G401 (cell line): ENCODE results near the gene SDK2. TPM values are rescaled to one million over a fixed set of nuclear protein-coding genes. Genes with fewer than 3 reads are reported as not detected.
"Not testable (repeated sequence)": the region's sequence is repeated elsewhere in the genome, so short reads cannot be mapped to it uniquely, and the experiment has no call there.

Experiments
- DNase-seq: peaks from one replicate; pipeline ENCODE4 v3.0.0-alpha.2; 2015; ENCODE audit warnings: low spot score
- in situ Hi-C: cut with HindIII; loops from 2 replicates; pipeline ENCODE4 v1.10.0; 2016; ENCODE audit warnings: low sequenced_read_pairs, mixed read lengths
- total RNA-seq: library from RNA; depleted of rRNA; stranded (reverse); fragments of >200 nt; shearing (Covaris generic); gene quantifications from 2 replicates; pipeline ENCODE4 v1.2.3, GENCODE V29; 2014

SDK2 gene
- total RNA-seq, 1 experiment from 2014 or later: 0.10 TPM

DNA sequence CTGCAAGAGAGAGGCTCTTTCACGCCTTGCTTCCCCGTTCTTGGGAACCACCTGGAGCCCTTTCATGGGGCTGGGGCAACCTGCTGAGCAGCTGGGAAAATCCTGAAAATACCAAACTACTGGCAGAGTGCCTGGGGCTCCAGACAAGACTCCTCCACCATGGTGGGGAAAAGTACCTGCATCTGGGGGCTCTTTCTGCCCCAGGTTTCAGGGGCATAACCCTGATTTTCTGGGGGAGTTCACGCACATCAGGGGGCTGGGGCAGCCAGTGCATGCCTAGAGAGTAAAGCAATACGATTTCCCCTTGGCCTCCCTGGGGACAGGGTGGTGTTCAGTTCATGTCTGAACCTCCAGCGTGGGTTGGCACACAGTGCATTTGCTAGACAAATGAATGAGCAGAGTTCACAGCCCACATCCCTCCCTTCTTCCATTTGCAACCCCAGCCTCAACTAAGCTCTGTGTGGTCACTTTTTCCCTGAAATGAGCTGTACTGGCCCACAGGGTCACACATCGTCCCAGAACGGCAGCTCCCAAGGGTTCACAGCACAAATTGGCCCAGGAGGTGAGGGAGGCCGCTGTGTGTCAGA, 327.2 kb downstream of the SDK2 start:
- DNase-seq: no peak
- in situ Hi-C loops: no loop called here

DNA sequence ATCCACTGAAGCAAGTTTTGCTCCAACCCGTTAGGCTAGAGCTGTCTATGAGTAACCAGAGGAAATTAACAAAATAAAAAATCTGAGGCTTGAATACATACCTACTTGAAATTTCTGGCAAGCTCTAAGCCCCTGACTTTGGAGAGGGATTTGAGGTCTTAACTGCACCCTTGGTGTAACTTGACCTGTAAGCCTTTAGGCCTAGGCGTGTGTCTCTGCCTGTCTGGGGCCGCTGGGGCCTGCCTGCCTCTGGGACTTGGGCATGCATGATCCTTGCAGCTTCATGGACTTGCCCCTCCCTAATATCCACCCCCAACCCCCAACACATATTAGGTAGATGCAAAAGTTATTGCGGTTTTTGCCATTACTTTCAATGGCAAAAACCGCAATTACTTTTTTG, 328.8 kb downstream of the SDK2 start:
- in situ Hi-C loops: no loop called here
- DNase-seq: no peak

DNA sequence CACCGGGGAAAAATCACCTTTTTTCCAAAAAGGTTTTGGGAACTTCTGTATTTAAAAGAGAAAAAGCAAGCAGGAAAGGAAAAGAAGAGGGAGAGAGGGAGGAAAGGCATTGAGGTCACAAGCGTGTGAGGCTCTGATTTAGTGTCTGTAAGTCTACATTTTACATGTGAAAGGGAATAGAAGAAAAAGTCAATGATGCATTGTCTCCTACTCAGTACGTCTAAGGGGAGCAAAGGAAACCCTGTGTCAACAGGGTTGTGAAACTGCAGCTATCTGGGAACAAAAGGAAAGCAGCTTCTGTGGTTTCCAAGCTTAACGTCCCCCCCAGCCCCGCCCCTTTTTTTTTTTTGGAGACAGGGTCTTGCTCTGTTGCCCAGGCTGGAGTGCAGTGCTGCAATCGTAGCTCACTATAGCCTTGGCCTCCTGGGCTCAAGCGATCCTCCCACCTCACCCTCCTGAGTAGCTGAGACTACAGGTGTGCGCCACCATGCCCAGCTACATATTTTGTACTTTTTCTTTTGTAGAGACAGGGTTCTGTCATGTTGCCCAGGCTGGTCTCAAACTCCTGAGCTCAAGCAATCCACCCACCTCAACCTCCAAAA, 330.6 kb downstream of the SDK2 start:
- DNase-seq: no peak
- in situ Hi-C loops: no loop called here

DNA sequence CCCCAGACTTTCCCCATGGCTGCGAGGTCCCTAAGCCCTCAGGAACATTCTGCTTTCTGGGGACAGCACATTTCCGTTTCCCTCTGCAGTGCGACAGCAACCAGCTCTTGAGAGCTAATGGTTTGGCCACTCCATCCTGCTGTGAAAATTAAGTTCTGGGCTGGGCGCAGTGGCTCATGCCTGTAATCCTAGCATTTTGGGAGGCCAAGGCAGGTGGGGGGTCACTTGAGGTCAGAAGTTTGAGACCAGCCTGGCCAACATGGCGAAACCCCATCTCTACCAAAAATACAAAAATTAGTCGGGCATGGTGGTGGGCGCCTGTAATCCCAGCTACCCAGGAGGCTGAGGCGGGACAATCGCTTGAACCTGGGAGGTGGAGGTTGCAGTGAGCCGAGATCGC, 331.4 kb downstream of the SDK2 start:
- DNase-seq, in situ Hi-C loops: not testable (repeated sequence)

DNA sequence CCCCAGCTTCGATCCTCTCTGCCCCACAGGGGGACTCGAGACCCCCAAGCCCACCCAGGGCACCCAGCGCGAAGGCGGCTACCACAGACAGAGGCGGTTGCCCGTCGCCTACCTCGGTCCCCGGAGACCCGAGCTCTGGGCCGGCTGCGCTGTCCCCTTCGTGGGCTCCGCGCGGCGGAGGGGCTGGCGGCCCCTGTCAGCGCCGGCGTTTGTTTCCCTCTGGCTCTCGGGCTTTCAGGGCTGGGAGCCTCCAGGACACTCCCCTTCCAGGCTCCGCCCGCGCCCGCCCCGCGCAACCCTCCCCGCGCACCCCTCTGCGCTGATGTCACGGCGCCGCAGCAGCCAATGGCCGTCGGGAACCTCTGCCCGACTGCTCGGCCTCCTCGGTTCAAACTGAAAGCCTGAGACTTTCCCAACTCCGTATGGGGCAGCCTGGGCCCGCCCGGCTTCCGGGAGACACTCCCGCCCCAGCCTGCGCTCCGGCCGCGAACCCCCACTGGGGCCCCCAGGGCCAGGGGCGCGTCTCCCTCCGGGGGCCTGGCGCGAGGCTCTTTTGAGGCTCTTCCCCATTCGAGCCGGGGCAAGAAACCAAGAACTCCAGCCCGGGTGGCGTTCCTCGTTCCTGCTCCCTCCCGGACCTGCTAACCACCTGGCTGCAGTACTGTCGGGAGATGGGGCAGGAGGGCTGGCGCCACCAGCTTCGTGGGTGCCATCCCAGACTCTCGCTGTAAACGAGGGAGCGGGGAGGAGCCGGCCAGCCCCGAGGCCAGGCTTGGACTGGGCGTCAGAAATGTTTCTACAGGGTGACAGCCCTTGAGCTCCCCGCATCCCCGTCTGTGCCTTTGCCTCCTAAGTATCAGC, 332.2 kb downstream of the SDK2 start, which contains the start of gene CDC42EP4:
CDC42EP4 (minus strand) TSS at position 221 of the 861 bp plus-strand sequence. CDS start 25,501 bp downstream, outside the sequence.
- peak; percentile 94 for DNase-seq
- in situ Hi-C loops: no loop called here

DNA sequence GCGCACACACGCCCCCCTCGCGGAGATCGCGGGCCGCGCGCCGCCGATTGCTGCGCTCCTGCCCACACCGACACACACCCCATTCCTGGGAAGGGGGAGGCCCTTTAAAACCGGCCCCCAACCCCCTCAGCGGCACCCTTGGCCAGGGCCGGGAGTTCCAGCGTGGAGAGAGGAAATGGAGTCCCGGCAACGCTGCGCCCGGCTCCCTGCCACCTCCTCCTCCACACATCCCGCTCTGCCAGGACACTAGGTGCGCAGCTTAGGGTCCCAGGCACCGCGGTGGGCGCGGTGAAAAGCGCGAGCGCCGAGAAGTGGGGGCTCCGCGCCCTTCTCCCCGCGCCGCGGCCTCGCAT, 332.8 kb downstream of the SDK2 start:
- in situ Hi-C loops: no loop called here
- DNase-seq: no peak

DNA sequence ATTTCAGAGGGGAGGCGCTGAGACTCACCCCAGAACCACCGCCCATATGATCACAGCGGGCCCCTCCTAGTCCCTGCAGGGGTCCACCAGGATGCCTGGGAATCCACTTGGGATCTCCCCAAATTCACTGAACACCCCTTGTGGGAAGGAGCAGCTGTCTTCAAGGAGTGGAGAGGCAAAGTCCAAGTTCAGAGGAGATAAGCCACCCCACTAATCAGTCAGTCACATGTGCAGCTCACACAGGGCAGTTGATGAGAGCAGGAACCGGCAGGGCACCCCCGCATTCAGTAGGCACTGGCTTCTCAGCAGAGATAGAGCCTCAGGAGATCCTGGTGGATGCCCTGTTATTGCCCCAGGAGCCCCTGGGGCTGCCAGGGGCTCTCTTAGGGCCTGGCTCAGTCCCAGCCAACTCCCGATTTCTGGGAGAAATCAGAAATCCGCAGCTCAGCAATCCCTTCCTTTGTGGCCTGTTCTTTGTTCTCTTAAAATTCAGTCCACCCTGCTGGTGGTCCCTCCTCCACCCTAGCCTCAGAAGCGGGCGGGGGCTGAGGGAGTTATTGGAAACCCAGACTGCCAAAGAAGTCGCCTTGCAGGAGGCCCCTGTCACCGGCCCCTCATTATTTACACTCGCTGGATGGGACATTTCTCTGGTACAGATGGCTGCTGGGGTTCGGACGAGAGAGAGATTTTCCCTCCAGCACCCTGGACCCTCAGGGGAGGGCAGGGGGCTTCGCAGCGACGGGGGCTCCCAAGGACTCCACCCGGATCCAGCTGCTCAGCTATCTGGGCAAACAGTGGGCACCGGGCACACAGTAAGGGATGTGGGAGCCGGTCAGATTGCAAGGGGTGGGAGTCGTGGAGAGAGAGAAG, 334.3 kb downstream of the SDK2 start:
- in situ Hi-C loops: no loop called here
- DNase-seq: no peak

DNA sequence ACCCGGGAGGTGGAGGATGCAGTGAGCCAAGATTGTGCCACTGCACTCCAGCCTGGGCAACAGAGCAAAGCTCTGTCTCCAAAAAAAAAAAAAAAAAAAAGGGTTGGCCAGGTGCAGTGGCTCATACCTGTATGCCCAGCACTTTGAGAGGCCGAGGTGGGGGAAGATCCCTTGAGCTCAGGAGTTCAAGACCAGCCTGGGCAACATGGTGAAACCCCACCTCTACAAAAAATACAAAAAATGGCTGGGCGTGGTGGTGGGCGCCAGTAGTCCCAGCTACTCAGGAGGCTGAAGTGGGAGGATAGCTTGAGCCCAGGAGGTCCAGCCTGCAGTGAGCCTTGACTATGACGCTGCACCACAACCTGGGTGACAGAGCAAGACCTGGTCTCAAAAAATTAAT, 335.3 kb downstream of the SDK2 start:
- in situ Hi-C loops, DNase-seq: not testable (repeated sequence)

DNA sequence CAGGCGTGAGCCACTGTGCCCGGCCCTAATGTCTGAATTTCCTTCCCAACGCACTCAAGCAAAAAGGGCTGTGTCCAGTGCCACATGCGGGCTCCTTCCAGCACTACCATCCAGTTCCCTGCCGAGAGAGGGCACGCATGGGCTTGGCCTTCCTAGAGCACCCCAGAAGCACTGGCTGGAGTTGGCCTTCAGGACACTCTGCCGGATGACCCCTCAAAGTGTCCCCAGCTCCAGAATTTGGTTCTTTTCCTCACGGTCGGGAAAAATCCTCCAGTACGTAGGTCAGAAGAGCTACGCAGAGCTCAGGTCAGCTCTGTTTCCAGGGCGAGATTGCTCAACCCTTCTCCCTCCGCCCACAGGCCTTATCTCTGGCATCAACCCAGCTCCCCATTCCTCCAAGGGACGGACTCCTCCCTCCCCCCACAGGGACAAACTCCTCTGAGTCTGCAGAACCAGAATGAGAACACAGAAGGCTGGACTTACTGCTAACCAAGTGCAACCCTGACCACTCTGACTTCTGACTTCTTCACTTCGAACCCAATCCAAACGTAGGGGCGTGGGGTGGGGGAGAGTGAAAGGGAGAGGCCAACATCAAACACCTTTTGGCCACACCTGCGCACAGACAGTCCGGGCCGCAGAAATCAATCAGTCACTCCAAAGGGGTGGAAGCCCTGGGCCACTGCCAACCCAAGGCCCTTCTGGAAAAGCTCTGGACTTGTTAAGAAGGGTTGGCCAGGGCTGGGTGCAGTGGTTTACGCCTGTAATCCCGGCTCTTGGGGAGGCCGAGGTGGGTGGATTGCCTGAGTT, 336.0 kb downstream of the SDK2 start:
- in situ Hi-C loops: no loop called here

DNA sequence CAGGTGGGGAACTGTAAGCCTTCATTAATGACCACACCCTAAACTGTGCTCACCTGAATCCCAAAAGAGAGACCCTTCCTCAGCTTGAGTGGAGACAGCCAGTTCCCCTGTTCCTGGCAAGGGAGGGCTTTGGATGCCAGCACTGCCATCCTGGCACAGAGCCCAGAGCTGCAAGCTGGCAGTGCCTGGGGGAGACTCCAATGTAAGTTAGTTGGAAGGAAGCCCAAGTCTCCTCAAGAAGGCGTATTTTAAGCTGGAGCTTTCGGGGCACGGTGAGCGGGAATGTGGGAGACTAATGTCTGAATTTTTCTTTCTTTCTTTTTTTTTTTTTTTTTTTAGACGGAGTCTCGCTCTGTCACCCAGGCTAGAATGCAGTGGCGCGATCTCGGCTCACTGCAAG, 337.1 kb downstream of the SDK2 start:
- in situ Hi-C loops: no loop called here
- peak; percentile 74 for DNase-seq

More for the DNA sequence above, 336.0 kb downstream of the SDK2 start:
- DNase-seq: no peak

DNA sequence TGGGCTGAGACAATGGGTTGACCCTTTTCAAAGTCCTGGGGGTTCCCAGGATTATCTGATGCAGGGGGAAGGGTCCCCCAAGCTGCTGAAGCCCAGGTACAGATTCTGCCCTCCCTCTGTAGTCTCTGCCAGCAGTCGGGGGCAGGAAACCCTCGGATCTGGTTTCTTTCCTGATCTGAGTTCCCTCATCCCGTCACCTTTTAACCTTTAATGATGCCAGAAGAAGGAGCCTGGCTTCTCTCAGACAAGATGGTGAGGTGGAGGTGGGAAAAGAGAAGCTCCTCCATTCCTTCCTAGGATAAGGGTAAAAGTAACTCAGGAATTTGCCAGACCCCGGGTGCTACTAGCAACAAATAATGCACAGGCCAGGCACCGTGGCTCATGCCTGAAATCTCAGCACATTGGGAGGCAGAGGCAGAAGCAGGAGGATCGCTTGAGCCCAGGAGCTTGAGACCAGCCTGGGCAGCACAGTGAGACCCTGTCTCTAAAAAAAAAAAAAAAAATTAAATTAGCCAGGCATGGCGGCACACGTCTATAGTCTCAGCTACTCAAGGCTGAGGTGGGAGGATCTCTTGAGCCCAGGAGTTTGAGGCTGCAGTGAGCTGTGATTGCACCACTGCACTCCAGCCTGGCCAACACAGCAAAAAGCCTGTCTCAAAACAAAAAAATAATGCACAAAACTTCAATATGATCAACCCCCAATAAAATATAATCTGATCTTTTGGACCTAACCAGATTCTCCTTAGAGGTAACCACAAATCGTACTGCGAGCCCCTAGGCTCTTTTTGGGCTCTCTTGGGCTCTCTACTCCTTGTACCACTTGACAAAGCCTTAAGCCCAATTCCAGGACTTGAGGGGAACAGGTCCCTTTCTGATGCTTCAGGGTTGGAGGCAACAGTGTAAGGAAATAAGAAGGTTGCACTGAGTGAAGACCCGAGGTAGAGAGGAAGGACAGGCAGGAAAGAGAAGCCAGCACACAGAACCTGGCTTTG, 338.1 kb downstream of the SDK2 start:
- in situ Hi-C loops: no loop called here
- DNase-seq: no peak

DNA sequence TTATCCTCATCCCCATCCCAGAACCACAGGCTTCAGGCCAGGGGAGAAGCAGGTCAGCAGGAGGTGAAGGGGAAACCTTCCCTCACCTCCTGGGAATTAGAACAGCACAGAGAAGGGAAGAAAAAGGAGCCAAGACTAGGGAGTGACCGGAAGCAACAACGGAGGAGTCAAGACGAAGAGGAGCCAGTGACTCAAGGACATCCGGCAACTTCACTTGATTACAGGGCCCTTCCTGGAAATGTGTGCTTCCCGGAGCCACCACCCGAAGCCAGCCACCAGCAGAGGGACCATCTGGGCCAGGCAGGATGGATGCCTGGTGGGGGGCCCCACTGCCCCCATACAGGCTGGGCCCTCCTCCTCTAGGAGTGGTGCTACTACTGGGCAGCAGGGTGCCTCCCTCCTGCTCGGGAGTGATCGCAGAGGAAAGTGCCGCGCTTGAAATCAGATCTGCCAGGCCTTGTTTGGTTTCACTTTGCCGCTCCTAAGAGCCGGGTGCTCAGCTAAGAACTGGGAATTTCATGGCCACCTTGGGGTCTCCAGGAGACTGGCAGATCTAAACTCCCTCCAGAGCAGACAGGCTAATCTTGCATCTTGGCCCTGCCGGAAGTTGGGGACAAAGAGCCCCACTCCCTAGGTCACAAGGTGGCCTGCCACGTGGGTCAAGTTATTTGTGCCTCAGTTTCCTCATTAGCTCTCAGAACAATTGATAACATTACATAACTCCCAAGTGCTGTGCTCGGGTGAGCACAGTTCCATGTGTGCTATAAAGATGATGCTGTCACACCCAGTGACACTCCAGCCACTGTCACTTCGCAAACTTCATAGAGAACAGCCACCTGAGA, 339.1 kb downstream of the SDK2 start:
- peak; percentile 64 for DNase-seq
- in situ Hi-C loops: no loop called here

DNA sequence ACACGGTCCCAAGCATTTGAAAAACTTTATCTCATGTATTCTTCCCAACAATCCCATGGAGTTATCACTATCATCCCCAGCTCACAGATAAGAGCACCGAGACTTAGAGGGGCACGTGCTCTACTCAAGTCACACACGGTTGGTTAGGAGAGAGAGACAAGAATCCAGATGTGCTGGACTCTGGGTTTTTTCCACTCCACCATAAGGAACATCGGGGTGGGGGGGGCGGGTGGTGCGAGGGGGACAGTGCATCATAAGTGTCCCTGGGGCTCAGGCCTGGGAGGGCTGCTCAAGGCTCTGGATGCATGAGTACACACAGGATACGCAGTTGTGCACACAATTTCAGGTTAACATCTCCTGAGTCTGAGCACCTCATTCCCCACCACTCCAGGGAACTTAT, 339.8 kb downstream of the SDK2 start:
- in situ Hi-C loops: no loop called here
- DNase-seq: no peak

DNA sequence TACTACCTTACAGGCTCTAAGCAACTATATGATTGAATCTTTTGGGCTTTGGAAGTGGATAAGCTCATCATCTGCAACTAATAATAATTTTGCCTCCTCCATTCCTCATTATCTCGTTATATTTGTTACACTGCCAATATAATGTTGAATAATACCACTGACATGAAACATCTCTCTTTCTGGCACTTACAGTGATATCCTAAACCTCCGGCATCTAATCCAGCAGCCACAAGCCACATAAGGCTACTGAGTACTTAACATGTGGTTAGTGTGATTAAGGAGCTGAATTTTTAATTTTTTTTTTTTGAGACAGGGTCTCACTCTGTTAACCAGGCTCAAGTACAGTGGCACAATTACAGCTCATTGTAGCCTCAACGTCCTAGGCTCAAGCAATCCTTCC, 342.1 kb downstream of the SDK2 start:
- DNase-seq: no peak
- in situ Hi-C loops: no loop called here

DNA sequence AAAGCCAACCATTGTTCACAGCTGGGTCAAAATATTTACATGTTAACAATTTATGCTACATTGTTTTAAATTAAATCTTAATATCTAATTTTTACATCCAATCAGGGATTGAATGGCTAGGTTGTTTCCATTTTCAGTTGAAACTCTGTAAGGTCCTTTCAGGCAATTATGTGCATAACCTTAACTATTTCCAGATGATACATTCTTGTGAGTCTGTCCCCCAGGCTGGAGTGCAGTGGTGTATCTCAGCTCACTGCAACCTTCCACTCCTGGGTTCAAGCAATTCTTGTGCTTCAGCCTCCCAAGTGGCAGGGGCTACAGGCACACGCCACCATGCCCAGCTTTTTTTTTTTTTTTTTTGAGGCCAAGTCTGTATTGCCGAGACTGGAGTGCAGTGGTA, 342.9 kb downstream of the SDK2 start:
- DNase-seq: no peak
- in situ Hi-C loops: no loop called here

DNA sequence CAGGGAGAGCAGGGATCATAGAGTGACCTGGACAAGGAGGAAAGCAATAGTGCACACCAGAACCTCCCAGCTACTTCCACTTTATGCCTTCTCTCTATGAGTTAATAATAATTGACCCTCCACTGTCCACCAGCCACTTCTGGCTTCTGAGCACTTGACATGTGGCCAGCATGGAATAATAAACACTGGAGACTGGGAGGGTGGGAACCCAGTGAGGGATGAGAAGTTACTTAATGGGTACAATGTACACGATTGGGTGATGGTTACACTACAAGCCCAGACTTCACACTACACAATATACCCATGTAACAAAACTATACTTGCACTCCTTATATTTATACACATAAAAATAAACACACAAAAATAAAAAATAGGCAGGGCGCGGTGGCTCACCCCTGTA, 343.9 kb downstream of the SDK2 start:
- in situ Hi-C loops: no loop called here
- no peak for DNase-seq
